ENCODE measurements around the gene OMG.
"Not testable (repeated sequence)": the region's sequence is repeated elsewhere in the genome, so short reads cannot be mapped to it uniquely, and the experiment has no call there.

OMG gene

DNA sequence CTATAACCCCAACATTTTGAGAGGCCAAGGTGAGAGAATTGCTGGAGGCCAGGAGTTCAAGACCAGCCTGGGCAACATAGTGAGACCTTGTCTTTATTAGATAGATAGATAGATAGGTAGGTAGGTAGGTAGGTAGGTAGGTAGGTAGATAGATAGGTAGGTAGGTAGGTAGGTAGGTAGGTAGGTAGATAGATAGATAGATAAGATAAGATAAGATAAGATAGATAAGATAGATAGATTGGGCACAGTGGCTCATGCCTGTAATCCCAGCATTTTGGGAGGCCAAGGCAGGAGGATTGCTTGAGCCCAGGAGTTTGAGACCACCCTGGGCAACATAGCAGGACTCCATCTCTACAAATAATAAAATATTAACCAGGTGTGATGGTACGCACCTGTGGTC is 34.1 kb downstream of the OMG start:
- DNase-seq (ENCODE audit: low read depth), result not testable (repeated sequence)

GRCh38 chr17:31261601-31262000 is 35.4 kb downstream of the OMG start:
- no peak for DNase-seq (ENCODE audit: low read depth)

- no peak for DNase-seq (ENCODE audit: low read depth)
Measured at GRCh38 chr17:31260151-31260550, 36.9 kb downstream of the OMG start.

GRCh38 chr17:31256936-31257335 is 40.1 kb downstream of the OMG start:
- no peak for DNase-seq (ENCODE audit: low read depth)

DNA sequence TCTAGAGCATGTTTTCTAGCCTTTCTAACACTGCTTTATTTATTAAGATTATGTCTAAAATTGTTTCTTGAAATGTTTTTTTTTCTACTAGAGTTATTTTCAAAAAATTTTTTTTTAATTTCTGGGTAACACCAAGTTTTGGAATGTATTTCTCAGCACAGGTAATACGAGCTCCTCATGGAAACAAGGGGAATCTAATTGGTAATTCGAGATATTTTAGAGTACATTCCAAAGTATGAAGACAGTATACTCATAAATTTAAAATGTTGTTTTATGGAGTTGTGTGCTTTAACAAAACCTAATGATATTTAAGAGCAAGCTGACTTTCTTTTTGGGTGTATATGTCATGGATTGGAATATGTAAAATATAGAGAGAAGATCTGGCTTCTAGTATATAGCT is 42.4 kb downstream of the OMG start:
- no peak for DNase-seq (ENCODE audit: low read depth)

DNA sequence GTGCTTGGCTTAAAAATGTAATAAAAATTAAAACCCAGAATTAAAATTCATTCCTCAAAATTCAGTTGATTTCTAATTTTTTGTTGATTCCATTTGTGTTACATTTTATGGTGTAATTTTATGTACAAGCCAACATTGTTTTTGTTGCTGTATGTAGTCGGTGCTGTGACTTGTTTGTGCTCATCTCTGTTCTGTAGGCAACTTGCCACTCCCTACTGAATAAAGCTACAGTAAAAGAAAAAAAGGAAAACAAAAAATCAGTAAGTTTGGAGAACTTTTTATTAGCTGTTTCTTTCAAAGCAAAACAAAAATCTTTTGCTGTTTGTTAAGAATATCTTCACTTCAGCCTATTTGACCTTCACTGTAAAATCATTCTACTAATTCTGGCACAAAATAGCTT is 44.3 kb downstream of the OMG start:
- DNase-seq (ENCODE audit: low read depth), result no peak

DNA sequence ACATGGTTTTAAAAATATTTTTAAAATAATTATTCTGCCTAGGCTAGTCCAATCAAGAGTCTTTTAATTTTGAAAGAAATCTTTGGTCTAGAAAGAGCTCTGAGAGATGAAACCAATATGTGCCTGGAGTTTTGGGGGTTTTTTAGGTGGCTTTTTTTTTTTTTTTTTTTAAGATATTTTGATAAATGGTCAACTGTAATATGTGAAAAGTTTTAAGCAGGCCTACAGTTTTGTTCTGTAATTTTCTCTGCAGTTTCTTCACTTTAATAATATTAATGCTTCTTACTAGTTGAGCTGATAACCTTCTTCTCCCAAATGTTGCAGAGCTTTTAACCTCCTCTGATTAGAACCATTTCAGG is 45.1 kb downstream of the OMG start:
- DNase-seq (ENCODE audit: low read depth), result no peak

- no peak for DNase-seq (ENCODE audit: low read depth)
Measured at GRCh38 chr17:31251105-31251969, 45.7 kb downstream of the OMG start.

- no peak for DNase-seq (ENCODE audit: low read depth)
Measured at GRCh38 chr17:31250229-31250628, 46.8 kb downstream of the OMG start.

DNA sequence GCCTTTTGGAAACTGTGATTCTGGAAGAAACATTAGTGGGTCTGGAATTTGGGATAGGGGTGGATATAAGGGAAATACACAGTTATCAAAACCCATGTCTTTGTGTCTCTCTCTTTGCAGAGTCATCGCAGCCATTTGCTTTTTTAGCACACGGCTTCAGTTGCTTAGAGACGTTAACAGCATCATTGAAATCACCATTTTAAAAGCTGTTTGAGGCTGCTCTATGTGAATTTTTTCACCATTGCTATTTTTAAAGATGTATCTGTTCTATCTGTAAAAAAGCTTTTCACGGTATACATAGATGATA is 47.3 kb downstream of the OMG start:
- DNase-seq (ENCODE audit: low read depth), result no peak

GRCh38 chr17:31248986-31249834 is 47.8 kb downstream of the OMG start:
- DNase-seq (ENCODE audit: low read depth), result no peak

Measured in stimulated activated CD8-positive, alpha-beta memory T cell treated with anti-CD3 and anti-CD28 coated beads, Interleukin-15, amount 100 ng/mL, for 1 hour (primary cell).